Suppressor macrophage (primary cell): ENCODE results near the gene DACT3.
A peak's percentile ranks its signal among the peaks of the same experiment; 100 is the strongest.
"Not testable (repeated sequence)": the region's sequence is repeated elsewhere in the genome, so short reads cannot be mapped to it uniquely, and the experiment has no call there.

Experiments used
- DNase-seq, 4 experiments: peaks; one replicate each; pipeline ENCODE4 v3.0.0-alpha.2; 2020 to 2022

The DACT3 gene

DNA sequence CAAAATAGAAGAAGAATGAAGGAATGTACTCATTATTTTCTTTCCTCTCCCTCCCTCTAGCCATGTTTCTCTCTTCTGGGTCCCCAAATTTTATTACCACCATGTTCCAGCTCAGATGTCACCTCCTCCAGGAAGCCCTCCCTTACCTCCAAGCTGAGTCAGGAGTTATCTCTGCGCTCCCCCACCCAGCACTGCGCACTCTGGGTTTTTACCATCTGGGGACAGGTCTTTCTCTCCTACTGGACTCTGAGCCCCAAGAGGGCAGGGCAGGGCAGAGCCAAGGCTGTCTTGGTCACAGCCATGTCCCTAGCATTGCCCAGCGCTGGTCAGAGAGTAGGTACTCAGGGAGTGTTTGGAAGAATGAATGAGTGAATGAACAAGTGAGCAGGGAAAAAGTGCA is 27.9 kb downstream of the DACT3 start:
- no peak for DNase-seq

DNA sequence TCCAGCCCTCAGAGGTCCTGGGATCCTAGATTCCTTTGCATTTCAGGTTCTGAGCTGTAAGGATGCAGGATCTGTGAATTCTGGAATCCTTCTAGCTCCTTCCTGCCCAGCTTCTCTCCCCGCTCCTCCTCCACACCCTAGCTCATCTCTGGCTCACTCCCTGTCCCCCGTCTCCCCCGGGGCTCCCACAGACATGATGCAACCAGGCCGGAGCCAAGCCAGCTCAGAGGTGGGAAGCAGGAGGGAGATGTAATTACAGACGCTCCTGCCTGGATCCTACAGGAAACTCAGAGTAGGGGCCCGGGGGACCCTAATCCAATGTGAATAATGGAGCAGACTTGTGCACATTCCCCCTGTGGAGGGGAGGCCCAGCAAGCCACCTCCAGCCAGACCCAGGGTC is 29.5 kb downstream of the DACT3 start:
- no peak for DNase-seq

DNA sequence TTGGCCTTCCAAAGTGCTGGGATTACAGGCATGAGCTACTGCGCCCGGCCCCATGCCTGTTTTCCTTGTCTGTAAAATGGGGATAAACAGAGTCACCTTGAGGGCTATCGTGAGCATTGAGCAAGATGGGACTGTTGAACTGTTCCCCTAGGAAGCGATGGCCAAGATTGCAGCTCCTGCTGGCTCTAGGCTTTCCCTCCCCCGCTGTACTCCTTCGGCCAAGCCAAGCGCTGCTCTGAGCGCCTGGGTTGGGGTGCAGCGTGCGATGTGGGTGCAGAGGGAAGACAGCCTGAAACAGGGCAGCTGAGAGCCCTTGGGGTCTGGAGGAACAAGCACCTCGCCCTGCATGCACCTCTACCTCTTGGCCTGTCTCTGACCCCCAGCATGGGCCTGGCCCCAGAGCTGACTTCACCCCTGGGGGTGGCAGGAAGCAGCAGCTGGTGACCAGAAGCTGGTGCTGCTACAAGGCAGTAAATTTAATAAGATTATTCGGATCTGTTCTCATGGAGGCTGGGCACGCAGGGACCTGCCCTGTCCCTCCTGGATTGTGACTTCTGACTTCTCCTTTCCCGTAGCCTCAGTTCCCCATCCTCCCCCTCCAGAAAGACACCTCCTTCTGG is 30.3 kb downstream of the DACT3 start:
- DNase-seq = peak in 3 of 4 experiments; percentile 33 to 51 (median 40)

DNA sequence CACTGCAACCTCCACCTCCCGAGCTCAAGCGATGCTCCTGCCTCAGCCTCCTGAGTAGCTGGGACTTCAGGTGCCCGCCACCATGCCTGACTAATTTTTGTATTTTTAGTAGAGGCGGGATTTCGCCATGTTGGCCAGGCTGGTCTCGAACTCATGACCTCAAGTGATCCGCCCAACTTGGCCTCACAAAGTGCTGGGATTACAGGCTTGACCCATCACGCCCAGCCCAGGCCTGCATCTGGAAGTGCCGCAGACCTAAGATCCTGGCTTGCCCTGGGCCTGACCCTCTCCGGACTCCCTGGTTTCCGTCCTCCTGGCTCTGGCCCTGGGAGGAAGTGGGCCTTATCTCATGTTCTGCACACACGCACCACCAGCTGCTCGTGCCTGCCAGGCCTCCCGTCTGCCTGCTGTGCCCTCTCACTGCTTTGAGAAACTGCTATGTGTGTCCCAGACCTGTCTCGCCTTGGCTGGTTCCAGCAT is 31.4 kb downstream of the DACT3 start:
- peak in 3 of 4 experiments; percentile 45 to 58 (median 52) for DNase-seq

DNA sequence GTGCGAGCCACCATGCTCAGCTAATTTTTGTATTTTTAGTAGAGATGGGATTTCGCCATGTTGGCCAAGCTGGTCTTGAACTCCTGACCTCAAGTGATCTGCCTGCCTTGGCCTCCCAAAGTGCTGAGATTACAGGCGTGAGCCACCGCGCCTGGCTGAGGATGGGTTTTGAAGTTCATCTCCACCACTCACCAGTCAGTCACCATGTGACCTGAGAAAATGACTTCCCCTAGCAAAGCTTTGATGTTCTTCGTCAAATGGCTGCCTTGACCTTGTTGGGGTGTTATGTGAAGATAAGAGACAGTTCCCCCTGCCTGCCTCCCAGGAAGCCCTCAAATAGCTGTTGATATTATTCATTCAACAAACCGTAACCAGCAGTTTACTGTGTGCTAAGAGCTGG is 32.0 kb downstream of the DACT3 start:
- DNase-seq = not testable (repeated sequence)

DNA sequence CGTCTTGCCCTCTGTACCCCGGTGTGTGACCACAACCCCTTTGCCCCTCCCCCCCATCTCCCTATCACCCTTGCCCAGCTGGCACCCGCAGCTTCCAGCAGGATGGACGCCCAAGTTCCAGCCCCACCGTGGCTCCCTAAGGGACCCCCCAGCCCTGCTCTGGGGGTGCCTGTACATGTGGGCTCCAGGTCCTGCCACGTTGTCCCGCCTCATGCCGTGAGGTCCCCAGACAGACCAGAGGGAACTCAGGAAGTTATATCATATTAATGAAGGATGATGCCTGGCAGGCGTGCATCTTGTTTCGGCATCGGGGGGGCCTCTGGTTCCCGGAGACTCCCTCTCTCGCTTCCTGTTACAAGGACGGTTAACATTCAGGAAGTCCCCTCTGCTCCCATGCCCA is 34.5 kb downstream of the DACT3 start:
- peak; percentile 22 to 51 (median 44) for DNase-seq

DNA sequence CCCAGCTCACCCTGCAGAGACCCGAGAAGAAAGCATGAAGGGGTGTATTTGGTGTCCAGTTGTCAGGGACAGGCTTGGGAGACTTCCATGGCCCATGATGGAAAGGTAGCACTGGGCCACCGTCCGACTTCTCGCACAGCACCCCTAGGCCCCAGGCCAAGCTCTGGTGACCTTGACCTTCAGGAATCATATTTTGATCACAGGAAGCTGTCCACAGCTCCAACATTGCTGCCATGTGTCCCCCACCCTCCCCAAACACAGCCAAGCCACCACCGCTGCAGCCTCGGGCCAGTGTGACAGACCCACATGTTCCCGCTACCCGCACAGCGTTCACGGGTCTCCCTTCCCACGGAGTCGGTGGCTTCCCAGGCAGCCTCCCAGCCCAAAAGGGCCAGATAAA is 35.3 kb downstream of the DACT3 start:
- DNase-seq = no peak

DNA sequence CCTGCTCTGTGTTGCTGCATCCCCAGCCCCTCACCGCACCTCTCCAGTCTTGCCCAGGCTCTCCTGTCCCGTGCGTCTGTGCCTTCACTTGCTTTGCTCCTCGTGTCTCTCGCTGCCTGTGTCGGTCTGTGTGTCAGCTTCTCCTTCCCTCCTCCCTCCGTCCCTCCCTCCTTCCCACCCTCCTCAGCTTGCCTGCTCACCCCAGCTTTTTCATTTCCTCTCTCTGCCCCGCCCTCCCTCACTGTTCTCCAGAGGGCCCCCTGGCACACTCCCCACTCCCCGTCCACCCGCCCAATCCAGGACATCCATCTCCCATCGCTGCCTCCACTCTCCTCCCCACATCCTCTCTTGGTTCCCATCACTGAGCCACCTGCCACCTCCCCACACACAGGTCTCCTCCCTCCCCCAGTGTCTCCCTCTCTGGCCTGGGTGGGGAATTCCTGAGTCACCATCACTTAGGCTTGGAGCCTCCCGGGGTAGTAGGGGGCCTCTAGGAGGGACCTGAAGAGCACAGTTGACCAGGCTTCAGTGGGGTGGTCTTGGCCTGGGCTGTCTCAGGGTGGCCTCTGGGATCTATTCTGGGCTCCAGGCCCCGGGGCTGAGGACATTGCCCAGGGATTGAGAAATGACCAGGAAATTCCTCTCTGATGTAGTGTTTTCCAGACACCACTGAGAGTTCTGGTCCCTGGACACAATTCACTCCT is 35.9 kb downstream of the DACT3 start, which contains the start of gene PTGIR:
PTGIR (minus strand) TSS at position 132 of the 704 bp plus-strand sequence. CDS start 864 bp downstream, outside the sequence.
- peak; percentile 39 to 76 (median 65) for DNase-seq

DNA sequence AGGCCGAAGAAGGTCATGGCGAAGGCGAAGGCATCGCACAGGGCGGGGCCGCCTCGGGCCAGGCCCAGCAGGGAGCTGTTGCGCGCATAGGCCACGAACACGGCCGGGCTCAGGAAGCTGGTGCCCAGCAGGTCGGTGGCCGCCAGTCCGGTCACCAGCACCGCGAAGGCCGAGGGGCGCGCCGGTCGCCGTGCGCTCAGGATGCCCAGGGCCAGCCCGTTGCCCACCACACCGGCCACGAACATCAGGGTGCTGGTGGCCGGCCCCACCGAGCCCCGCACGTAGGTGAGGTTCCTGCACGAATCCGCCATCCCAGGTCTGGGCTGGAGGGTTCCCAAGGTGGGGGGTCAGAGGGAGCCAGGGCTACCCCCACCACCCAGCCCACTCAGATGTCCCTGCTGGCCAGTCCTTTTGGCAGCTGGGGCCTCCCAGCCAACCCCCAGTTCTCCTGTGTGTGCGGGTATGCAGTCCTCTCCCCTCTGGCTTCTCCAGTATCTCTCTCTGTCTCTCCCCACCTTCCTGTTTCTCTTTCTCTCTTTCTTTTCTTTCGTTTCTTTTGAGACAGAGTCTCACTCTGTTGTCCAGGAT is 37.0 kb downstream of the DACT3 start:
- DNase-seq = no peak

DNA sequence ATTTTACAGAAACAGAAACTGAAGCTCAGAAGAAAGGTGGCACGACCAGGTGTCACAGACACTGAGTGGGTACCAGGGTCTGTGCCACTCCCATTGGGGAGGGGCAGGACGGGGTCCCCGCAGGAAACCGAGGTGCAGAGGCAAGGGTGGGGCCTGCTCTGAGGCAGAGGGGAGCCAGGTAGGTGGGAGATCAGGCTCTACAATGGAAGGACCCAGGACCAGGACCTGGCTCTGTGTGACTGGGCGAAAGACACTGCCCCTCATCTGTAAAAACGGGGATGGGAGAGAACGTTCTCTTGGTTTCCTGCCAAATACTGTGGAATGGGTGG is 38.9 kb downstream of the DACT3 start:
- DNase-seq = no peak

DNA sequence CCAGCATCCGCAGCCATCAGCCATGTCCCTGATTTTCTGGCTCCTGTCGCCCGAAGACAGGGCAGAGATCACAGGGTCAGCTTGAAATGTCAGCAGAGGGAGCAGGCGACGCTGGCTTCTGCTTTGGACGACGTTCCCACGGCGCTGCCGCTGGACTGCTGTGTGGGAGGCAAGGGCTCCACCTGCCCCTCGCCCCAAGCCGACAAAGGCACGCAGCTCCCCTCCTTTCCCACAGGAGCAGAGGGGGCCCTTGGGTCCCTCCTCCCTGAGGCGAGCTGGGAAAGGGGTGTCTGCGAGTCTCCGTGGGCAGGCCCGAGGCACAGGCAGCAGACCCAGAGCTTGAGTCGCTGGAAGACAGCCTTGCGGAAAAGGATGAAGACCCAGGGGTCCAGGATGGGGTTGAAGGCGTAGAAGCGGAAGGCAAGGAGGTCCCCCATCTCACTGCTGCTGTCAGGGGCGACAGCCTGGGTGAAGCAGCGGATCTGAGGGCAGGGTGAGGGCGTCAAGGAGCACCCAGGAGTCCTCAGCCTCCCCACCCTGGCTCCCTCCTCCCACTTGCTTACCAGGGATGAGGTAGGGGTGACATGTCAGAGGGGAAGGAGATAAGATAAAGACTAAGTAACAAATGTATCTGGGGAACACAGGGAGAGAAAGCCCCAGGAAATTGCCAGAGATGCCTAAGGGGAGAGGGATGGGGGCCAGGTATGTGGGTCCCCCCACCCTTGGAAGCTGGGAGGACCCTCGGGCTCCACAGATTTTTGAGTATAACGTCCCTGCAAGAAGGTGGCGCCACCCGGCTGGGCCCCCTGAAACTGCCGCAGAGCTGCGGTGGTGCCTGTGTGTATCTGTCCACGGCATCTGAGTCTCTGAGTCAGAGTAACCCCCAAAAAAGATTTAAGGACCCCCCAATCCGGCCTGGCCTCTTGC is 39.5 kb downstream of the DACT3 start:
- no peak for DNase-seq

DNA sequence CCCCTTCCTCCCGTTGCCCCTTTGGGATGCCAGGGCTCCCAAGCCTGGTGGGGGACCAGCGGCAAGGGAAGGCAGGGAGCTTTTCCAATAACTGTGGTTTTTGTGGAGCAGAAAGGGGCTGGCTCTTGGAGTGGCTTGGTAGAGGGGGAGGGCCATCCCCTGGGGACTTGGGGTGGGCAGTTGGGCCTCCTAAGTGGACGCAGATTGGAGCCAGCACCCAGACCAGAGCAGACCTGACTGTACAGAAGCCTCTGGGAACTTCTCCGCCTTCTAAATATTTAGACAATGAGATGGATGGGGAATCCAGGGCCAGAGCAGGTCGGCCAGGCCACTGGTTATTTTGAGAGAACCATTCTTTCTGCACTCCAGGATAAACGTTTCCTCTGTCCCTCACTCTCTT is 40.3 kb downstream of the DACT3 start:
- DNase-seq = no peak

DNA sequence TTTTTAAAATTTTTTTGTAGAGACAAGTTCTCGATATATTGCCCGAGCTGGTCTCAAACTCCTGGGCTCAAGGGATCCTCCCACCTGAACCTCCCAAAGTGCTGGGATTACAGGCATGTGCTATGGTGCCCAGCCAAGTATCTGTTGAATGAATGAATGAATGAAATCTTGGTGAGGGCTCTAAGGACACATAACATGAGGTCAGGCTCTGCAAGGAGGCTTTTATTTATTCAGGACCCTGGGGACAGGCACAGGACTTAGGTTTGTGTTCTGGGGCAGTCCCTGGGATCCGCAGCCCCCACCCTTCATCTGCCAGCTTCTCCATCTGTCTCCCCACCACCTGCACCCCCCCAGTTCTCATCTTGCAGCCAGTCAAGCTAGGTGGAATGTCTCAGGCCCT is 40.7 kb downstream of the DACT3 start:
- DNase-seq = no peak

DNA sequence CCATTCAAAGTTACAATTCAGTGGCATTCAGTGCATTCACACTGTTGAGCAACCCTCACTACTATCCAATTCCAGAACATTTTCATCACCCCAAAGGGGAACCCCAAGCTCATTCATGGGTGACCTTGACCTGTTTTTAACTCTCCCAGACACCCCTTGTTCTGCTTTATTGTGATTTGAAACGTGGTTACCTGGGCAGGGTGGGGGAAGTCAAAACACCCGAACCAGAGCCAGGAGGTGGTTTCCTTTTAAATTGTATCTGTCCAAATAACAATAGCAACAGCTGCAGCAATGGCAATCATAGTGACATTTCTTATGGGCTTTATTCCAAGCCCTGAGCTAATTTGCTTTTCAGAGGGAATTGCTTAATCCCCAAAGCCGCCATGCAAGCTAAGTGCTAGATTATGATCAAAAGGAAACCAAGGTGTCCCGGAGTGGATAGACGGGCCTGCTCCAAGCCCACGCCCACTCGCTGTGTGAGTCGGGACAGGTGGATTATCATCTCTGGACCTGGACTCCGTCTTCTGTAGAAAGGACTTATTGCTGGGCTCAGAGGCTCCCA is 42.2 kb downstream of the DACT3 start:
- peak; percentile 23 to 59 (median 48) for DNase-seq

DNA sequence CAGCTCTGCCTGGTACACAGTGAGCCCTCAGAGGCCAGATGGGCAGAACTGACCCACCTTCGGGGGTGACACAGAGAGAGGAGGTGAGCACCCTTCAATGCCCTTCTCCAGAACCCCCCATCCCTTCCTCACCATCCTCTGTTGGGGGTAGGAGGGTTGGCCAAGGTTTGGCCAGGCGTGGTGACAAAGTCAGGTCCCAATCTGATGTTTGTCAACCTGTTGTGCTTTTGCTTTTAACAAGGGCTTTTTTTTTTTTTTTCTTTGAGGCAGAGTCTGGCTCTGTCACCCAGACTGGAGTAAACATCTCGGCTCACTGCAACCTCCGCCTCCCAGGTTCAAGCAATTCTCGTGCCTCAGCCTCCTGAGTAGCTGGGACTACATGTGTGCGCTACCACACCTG is 43.4 kb downstream of the DACT3 start:
- no peak for DNase-seq

DNA sequence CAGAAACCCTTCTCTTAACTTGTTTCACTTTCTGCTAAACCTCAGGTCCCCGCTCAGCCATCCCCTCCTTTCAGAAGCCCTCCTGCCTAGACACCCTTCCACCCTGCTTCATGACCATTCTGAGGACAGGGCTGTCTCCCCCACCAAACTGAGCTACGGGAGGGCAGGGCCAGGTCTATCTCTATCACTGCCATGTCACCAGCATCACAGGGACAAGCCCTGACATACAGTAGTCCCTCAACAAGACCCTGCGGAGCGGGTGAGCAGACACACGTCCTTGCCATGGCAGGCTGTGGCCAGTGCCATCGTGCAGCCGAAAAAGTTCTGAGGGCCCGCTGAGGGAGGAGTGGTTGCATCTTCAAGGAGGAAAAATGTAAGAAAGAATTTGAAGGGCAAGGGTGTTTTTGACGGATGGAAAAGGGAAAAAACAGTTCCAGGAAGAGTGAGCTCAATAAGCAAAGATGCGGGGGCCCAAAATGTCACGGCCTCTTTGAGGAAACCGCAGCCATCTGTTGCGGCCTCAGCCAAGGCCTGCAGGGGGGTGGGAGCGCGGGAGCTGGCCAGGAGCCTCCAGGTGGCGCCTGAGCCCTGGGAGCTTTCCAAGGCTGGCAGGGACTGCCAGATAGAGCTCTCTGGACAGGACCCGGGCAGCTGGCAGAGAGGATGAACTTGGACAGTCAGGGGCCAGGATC is 44.2 kb downstream of the DACT3 start:
- DNase-seq = peak; percentile 58 to 79 (median 66)

DNA sequence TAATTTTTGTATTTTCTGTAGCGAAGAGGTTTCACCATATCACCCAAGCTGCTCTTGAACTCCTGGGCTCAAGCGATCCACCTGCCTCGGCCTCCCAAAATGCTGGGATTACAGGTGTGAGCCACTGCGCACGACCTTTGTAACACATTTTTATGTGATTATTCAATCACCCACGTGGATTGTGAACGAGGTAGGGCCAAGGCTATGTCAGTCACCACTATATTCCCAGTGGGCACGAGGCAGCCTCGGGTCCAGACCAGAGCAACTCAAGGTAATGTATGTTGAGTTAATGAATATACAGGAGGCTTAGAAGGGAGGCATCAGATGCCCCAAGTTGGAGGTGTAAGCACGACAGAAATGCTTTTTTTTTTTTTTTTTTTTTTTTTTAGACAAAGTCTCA is 45.0 kb downstream of the DACT3 start:
- DNase-seq = no peak

DNA sequence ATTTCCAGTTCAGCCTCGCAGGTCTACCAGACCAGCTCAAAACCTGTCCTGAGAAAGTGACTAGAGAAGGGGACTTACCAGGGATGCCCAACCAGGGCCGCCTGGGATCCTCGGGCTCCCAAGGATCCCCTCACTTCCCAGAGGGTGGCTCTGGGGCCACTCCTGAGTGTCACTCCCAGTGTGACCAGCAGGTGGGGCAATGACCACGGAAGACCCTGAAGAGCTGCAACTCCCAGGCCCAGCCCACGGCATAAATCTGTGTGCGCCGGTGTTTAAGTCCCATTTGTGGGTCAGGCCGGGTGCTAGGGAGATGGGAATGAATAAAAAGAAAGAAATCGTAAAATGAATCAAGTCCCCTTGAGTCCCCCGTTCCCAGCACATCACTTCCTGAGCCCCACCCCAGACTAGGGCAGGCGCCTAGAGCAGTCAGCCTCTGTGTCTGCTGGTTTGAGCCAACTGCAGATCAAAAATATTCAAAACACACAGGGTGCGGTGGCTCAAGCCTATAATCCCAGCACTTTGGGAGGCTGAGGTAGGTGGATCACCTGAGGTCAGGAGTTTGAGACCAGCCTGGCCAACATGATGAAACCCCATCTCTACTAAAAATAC is 46.8 kb downstream of the DACT3 start:
- DNase-seq = peak; percentile 87 to 93 (median 90)

DNA sequence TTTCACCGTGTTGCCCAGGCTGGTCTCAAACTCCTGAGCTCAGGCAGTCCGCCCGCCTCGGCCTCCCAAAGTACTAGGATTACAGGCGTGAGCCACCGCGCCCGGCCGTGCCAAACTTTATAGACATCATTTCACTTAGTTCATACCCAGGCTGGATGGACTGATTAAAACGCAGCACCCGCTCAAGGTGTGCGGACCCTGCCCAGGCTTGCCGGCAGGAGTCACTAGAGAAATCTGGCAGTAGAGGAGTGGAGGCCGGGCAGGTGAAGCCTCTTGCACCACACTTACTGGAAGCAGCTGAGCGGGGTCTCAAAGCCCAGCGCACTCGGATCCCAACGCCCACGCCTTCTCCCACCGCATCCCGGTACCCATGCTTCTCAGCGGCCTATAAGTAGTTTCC is 47.5 kb downstream of the DACT3 start:
- DNase-seq = no peak

DNA sequence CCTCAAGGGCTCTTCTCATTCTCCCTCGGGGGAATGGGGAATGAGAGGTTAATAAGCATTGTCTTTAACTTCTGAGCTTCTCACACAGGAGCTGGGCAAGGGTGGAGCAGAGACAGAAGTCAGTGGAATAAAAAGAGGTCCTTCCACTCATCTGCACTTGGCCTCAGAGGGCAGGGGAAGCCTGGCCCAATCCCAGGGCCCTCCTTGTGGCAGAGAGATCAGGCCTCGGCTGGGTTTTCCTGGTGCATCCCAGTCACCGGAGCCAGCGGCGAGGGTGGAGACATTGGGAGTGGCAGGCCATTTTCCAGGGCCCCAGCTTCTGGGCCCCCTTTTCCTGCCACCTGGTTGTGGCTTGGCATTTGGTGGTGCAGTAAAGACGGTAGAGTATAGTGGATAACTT is 49.2 kb downstream of the DACT3 start:
- no peak for DNase-seq
